SW480 (cell line): Measurements from ENCODE around the gene RAB40C.

Experiments used
- DNase-seq: peaks from one replicate; pipeline ENCODE4 v3.0.0-alpha.2; 2016; ENCODE audit warnings: low spot score

Gene RAB40C

DNA sequence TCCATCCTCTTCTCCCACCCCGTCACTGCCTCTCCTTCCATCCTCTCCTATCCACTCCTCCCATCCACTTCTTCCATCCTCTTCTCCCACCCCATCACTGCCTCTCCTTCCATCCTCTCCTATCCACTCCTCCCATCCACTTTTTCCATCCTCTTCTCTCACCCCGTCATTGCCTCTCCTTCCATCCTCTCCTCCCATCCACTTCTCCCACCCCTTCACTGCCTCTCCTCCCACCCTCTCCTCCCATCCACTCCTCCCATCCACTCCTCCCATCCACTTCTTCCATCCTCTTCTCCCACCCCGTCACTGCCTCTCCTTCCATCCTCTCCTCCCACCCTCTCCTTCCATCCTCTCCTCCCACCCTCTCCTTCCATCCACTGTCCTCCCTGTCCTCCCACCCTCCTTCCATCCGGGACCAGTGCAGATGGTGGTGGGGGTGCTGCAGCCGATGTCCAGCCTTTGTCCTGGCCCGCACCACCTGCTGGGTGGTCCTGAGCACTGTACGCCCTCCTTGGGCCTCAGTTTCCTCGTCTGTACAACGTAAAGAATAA is 42.0 kb downstream of the RAB40C start:
- no peak for DNase-seq

DNA sequence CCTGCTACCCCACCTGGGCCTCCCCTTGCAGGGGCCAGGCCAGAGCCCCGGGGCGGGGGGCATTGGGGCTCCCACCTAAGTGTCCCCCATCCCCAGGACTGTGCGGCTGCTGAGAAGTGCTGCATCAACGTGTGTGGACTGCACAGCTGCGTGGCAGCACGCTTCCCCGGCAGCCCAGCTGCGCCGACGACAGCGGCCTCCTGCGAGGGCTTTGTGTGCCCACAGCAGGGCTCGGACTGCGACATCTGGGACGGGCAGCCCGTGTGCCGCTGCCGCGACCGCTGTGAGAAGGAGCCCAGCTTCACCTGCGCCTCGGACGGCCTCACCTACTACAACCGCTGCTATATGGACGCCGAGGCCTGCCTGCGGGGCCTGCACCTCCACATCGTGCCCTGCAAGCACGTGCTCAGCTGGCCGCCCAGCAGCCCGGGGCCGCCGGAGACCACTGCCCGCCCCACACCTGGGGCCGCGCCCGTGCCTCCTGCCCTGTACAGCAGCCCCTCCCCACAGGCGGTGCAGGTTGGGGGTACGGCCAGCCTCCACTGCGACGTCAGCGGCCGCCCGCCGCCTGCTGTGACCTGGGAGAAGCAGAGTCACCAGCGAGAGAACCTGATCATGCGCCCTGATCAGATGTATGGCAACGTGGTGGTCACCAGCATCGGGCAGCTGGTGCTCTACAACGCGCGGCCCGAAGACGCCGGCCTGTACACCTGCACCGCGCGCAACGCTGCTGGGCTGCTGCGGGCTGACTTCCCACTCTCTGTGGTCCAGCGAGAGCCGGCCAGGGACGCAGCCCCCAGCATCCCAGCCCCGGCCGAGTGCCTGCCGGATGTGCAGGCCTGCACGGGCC is 42.8 kb downstream of the RAB40C start:
- DNase-seq, result no peak

DNA sequence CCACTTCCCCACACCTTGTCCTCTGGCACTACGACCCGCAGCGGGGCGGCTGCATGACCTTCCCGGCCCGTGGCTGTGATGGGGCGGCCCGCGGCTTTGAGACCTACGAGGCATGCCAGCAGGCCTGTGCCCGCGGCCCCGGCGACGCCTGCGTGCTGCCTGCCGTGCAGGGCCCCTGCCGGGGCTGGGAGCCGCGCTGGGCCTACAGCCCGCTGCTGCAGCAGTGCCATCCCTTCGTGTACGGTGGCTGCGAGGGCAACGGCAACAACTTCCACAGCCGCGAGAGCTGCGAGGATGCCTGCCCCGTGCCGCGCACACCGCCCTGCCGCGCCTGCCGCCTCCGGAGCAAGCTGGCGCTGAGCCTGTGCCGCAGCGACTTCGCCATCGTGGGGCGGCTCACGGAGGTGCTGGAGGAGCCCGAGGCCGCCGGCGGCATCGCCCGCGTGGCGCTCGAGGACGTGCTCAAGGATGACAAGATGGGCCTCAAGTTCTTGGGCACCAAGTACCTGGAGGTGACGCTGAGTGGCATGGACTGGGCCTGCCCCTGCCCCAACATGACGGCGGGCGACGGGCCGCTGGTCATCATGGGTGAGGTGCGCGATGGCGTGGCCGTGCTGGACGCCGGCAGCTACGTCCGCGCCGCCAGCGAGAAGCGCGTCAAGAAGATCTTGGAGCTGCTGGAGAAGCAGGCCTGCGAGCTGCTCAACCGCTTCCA is 43.6 kb downstream of the RAB40C start:
- DNase-seq, result no peak

DNA sequence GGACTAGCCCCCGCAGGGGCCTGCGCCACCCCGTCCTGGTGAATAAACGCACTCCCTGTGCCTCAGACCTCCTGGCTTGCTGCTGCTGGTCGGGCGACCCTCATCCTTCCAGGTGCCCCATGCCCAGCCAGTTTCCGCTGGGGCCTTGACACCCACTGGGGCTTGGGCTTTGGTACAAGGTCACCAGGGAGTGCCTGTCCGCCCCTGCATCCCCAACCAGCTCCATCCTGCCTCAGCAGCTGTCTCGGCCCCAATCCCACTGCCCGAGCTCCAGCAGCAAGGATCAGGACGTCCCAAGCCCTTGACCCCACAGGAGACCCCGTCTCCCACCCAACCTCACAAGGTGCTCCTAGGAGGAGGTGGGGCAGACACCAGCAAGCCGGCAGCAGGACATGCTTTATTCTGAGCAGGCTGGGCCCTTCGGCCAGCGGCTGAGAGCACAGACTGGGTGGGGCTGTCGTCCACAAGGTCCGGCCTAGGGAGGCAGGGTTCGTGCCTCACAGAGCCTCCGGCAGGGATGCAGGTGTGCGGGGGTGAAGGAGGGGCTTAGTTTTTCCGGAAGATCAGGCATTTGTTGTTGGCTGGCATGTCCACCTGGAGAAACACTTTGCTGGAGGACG is 44.3 kb downstream of the RAB40C start:
- DNase-seq, result no peak

DNA sequence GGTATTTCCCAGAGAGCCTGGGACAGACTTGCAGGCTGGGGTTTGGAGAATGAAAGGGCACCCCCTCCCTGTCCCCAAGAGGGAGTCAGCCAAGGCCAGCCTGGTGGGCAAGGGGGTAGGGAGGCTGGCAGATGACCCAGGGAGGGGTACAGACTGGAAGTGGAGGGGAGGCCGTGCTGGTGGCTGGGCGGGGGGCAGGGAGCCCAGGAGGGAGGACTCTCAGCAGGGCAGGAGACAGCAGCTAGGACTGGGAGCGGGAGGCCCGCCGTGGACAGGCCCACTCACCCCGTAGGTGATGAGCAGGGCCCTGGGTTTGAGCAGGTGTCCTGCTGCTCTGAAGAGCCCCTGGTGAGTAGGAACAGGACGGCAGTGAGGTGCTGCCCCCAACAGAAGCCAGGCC is 45.1 kb downstream of the RAB40C start:
- no peak for DNase-seq

DNA sequence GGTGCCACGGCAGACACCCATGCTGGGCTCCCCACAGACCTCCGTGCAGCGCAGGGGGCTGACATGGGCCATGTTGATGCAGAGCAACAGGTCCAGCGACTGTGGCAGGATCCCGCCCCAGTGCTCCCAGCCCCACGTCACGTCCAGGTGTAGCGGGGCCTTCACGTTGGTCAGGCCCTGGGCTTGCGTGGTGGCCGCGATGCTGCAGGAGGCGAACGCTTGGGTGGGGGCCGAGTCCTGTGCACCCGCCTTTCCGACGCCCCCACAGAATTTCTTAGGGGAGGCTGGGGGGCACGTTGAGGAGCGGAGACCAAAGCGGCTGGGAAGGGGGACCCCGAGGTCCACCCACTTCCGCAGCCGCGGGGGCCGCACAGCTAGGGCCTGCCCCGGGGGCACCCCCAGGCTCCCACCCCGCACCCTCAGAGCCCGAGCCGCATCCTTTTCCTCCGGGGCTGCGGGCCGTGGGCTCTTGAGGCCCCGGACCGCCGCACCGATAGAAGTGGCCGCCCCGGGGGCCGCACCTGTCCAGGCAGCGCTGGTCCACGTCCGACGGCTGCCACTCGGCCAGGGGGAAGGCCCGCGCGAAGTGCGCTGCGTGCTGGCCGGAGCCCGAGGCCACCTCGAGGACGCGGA is 45.8 kb downstream of the RAB40C start:
- no peak for DNase-seq

DNA sequence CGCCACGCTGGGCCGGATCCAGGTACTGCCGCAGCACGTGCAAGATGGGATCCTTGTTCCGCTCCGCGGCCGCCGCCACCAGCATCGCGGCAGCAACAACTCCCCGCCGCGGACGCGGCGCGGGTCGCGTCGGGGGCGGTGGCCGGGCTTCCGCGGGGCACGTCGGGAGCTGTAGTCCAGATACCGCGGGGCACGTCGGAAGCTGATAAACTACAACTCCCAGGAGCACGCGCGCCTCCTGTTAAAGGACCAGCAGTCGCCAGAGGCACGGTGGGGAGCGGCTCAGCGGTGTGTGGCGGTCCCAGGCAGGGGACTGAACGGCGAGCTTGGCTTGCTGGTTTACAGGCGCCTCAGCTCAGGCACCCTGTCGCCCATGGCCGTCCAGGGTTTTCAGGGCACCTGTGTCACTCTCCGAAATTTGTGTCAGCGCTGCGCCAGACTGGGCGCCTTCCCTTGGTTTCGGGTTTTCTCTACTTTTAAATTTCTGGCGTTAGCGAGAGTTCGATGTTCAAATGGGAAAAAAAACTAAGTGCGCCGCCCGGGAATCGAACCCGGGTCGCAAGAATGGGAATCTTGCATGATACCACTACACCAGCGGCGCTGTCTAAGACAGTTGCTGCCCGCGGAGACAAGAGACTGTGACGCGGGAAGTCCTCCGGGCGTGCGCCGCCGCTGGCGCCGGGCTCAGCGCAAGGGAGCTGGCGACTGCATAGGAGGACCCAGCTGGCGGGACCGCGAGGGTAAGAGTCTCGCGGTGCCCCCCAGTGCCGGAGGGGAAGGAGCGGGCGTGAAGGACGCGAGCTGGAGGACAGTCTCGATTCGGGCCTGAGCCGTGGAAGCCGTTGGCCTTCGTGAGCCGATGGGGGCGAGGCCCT is 46.6 kb downstream of the RAB40C start, which contains the start of gene METTL26:
Gene METTL26, minus strand, starts transcription at position 100 of the 875 bp plus-strand sequence. Its CDS starts 15 bp downstream, at position 85.
- peak; percentile 95 for DNase-seq

DNA sequence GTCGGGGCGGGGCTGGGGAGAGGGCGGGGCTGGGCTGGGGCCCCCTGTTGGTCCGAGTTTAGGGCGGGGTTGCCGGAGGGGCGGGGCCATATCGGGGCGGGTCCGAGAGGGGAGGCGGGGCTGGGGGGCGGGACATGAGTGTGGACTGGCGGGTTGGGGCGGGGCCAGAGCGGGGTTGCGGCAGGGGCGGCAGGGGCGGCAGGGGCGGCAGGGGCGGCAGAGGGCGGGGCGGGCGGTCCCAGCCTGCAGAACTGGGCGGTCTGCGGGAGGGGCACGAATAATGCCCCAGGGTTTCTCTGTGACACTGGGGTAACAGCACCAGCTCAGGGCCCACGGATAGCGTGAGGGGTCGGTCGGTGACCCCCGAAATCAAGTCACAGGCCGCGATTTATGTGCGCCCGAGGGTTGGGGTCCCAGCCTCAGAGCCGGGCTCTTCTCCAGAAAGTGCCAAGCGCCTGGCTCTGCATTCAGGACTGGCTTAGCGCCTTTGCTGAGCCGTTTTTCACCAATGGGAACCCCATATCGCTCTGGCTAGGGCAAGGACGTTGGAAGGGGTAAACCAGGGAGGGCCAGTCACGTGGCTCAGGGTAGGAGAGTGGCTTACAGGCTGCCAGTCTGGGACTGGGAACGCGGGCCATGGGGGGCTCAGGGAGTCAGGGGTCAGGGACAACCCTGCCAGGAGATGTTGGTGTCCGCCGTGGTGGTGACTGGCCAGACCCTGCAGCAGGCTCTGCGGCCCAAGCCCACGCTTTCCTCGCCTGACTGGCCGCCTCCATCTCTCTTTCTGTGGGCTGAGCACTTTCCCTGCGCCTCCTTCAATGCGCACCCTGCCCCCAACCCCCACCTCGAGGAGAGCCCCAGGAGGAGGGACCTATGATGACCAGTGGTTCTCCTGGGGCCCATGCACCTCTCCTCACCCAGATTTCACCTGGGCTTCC is 47.5 kb downstream of the RAB40C start:
- DNase-seq, result no peak

DNA sequence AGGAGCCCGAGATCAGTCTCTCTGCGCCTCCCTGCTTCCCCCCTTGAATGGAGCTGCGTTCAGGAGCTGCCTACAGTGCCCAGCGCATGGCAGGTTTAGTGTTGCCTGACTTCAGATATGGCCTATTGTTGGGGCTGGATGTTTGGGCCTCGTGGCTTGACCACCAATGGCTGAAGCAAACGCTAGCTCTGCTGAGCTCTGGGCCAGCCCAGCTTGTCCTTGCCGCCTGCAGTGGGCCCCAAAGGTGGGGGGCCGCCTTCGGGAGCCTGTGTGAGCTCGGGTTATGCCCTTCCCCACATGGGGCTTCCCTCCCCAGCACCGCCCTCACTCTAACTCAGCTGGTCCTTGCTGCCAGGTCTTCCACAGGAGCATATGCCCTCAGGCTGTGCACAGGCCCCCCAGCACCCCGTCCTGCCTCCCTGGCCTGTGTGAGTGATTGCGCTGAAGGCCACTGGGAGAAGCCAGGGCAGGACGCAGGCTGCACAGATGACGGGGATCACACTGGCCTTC is 48.2 kb downstream of the RAB40C start:
- DNase-seq, result no peak

DNA sequence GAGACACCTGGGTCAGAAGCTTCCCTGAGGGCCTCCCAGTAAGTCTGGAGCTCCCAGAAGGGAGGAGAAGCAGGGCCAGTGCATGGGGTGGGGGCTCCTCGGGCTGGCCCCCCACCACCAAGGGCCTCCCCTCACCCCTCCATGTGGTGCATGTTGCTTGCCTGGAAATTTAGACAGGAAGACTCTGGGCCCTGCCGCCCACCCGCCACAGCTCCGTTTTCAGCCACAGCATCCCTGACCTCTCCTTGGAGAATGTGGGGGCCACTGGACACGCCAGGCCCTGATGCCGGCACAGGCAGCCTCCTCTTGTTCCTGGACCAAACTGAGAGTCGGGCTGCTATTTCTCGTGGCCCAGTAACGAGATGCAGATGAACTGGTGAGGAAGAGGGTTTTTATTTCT is 49.0 kb downstream of the RAB40C start:
- DNase-seq, result no peak

DNA sequence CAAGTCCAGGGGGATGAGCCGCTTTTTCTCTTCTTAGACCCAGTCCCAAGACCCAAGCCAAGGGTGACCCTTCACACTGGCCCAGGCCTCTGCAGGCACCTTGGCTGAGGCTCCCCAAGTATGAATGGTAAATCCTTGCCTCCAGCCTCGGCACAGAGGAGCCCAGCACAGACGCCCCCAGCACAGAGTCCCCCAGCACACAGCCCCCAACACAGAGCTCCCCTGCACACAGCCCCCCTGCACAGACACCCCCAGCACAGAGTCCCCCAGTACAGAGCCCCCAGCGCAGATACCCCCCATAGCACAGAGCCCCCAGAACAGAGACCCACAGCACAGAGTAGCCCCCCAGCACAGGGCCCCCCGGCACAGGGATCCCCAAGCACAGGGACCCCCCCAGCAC is 50.7 kb downstream of the RAB40C start:
- no peak for DNase-seq

DNA sequence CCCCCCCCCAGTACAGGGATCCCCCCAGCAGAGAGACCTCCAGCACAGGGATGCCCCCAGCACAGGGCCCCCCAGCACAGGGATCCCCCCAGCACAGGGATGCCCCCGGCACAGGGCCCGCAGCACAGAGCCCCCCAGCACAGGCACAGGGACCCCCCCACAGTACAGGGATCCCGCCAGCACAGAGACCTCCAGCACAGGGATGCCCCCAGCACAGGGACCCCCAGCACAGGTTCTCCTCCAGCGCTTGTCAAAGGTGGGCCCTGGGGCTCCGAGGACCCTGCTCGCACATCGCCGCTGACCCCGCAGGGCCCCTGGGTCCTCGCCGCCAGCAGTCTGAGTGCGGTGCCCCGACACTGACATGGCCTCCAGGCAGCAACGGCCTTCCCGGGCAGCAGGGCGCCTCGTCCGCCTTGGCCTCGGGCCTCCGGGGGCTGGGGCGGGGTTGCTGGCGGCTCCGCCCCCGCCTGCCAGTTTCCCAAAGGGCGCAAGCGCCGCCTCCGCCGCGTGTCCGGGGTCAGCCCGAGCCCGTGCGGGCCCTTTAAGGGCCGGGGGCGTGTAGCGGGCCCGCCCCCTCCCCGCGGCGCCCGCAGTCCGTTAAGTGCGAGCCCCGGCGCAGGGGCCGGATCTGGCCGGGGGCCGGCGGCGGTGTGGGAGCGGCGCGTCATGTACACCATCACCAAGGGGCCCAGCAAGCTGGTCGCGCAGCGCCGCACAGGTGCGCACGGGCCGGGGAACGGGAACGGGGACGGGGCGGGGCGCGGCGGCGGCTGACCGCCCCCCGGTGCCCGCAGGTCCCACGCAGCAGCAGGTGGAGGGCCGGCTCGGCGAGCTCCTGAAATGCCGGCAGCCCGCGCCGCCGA is 51.7 kb downstream of the RAB40C start, which contains the start of gene MCRIP2:
Gene MCRIP2, plus strand, starts transcription at position 503 of the 863 bp plus-strand sequence. Its CDS starts 164 bp downstream, at position 667.
- DNase-seq, result peak; percentile 82

DNA sequence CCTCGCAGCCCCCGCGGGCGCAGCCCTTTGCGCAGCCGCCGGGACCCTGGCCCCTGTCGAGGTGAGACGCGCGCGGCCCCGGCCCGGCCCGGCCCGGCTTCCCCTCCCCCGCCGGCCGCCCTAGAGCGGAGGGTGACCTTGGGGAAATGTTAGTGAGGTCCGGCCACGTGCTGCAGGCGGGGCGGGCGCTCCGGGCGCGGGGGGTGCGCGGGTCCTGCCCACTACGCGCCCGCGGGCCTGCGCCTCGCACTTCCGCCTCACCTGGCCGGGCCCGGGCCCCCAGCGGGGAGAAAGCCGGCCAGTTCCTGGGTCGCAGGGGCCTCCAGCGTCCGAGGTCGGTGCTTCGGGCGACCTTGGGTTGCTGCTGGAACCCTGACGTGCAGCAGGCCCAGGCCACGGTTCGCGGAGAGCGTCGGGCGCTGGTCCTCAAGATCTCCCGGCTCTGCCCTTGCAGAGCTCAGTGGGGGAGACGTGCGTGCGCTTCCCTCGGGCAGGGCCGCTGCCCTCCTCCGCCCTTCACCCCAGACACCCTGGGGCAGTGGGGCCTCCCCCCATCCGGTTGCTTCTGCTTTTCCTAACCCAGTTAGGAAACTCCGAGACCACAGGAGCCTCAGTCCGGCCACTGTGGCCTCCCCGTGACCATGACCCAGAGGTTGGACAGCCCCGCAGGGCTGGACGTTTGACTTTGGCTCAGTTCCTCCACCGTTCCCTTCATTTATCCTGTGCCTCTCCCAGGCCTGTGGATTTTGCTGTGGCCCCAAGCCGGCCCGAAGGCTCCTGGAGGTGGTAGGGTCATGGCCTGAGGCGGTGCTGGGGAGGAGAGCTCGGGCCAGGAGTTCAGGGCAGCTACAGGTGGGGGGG is 52.6 kb downstream of the RAB40C start:
- peak; percentile 55 for DNase-seq

DNA sequence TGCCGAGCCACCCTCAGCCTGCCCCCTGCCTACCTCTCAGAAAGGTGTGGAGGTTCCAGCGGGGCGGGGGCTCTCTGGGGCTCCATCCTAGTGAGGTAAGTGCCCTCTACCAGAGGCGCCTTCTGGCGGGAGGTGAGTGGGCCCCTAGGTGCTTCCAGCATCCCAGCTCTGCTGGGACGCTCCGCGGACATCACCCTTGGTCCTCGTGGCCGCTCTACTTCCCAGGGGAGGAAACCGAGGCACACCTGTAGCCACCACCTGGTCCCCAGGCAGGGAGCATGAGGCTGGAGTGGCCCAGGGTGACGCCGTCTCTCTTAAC is 53.1 kb downstream of the RAB40C start:
- DNase-seq, result no peak

DNA sequence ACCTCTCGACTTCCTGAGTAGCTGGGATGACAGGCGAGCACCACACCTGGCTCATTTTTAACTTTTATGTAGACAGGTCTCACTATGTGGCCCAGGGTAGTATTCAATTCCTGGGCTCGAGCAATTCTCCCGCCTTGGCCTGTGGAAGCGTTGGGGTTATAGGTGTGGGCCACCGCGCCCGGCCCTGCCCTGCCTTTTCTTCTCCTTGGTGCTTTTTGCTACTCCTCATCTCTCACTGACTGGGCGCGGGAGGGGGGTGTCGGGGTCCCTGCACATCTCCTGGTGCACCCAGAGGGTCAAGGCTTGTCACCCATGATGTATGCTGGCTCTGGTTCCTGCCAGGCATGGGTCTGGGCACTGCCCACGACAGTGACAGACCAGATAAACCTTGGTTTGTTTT is 54.7 kb downstream of the RAB40C start:
- DNase-seq, result no peak

DNA sequence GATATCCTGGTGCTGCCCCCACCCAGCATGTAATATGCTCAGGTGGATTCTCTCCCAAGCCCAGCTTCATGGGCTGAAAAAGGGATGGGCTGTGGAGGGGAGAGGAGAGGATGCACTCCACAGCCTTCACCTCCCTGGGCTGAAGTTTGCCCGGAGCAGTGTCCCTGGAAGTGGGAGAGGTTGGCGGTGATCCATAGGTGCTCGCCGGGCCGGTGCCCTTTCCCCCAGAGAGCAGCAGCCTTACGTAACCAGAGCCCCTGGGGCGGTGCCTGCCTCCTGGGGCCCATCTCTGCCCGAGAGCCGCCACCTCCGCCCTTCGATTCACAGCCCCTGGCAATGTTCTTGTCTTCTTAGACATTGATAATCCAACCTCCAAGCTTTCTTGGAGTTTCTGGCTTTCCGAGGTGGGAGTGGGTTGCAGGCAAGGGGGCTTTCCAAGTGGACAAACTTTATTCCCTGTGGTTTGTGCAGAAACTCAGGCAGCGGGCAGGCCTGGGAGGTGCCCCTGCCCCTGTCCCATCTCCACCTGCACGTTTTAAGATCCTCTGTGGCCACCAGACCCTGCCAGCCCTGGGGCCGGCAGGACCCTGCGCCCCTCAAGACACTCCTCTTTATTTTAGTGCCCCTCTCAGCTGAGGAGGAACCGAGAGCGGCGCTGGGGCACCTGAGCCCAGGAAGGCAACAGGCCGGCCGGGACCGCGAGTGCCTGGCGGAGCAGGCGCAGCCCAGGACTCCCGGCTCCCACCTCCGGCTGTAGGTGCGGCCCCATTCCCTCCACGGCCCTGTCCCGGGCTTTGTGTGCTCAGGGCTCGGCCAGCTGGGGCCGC is 56.2 kb downstream of the RAB40C start:
- DNase-seq, result no peak

DNA sequence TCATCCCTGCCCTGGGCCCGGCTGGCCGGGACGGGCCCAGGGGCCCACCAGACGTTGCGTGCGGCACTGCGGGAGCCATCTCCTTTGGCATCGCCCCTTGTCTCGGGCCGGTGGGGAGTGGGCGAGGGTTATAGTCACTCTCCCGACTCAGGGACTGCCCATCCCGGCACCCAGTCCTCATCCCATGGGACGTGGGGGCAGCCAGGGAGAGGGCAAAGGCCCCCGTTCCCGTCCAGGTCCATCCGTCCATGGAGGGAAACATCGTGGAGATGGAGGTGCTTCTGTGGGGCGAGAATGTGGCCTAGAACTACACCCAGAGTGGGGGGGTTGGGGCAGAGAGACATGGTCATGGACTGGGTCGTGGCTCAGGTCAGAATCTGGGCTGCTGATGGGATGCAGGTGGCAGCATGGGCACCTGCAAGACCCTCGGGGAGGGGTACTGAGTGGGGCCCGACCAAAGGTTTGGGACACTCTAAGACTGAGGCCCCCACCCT is 56.9 kb downstream of the RAB40C start:
- DNase-seq, result no peak
